GM18858 (cell line): Measurements from ENCODE around the gene CACNB2.

Source experiments
- ATAC-seq: cut with Tn5 transposase; IDR thresholded peaks from one replicate; pipeline ENCODE4 v1.9.1; 2021; ENCODE audit not compliant: unreplicated experiment

CACNB2 gene

GRCh38 chr10:18381679-18382078 is 241.5 kb downstream of the CACNB2 start:
- no peak for ATAC-seq

- no peak for ATAC-seq
Measured at GRCh38 chr10:18397906-18398305, 257.7 kb downstream of the CACNB2 start.

- ATAC-seq = peak; percentile 54
Measured at GRCh38 chr10:18399158-18399557, 258.9 kb downstream of the CACNB2 start.

GRCh38 chr10:18400201-18400905 is 260.1 kb downstream of the CACNB2 start:
- ATAC-seq = no peak

GRCh38 chr10:18400906-18401245 is 260.7 kb downstream of the CACNB2 start:
- ATAC-seq = no peak

- no peak for ATAC-seq
Measured at GRCh38 chr10:18401416-18402195, 261.4 kb downstream of the CACNB2 start.

- no peak for ATAC-seq
Measured at GRCh38 chr10:18402853-18403252, 262.6 kb downstream of the CACNB2 start.

- no peak for ATAC-seq
Measured at GRCh38 chr10:18404530-18404929, 264.3 kb downstream of the CACNB2 start.

- ATAC-seq = no peak
Measured at GRCh38 chr10:18406136-18406535, 265.9 kb downstream of the CACNB2 start.

GRCh38 chr10:18409599-18410397 is 269.6 kb downstream of the CACNB2 start:
- no peak for ATAC-seq

- ATAC-seq = no peak
Measured at GRCh38 chr10:18414061-18414460, 273.8 kb downstream of the CACNB2 start.

GRCh38 chr10:18417950-18418527 is 277.8 kb downstream of the CACNB2 start:
- no peak for ATAC-seq

GRCh38 chr10:18418541-18419215 is 278.5 kb downstream of the CACNB2 start:
- peak; percentile 72 for ATAC-seq

- ATAC-seq = no peak
Measured at GRCh38 chr10:18419945-18420344, 279.7 kb downstream of the CACNB2 start.

- no peak for ATAC-seq
Measured at GRCh38 chr10:18421726-18422293, 281.6 kb downstream of the CACNB2 start.

GRCh38 chr10:18423058-18423637 is 282.9 kb downstream of the CACNB2 start:
- no peak for ATAC-seq

- ATAC-seq = no peak
Measured at GRCh38 chr10:18424200-18424599, 284.0 kb downstream of the CACNB2 start.

GRCh38 chr10:18429335-18429734 is 289.1 kb downstream of the CACNB2 start:
- ATAC-seq = no peak

- ATAC-seq = no peak
Measured at GRCh38 chr10:18436902-18437301, 296.7 kb downstream of the CACNB2 start.

- no peak for ATAC-seq
Measured at GRCh38 chr10:18437486-18437885, 297.3 kb downstream of the CACNB2 start.
